RWPE1 (cell line): ENCODE data around the gene PLSCR2.
"Not testable (repeated sequence)": the region's sequence is repeated elsewhere in the genome, so short reads cannot be mapped to it uniquely, and the experiment has no call there.

Experiments
- CTCF ChIA-PET: fragments of 350-600 bp; sonication (Branson Sonifier 250); formaldehyde crosslinking; extraction: SDS; loops from one replicate; lab custom pipeline; 2021; lab: Yijun Ruan, JAX
- POLR2A ChIA-PET: fragments of 400-600 bp; formaldehyde crosslinking; extraction: SDS; loops from one replicate; lab custom pipeline; 2020; ENCODE audit warnings: antibody characterized with exemption; ENCODE audit not compliant: low non-redundant PET; lab: Yijun Ruan, JAX
- DNase-seq: peaks from one replicate; pipeline ENCODE4 v3.0.0; 2012; ENCODE audit warnings: low spot score
- H3K27ac ChIP-seq: fragments of 450-650 bp; 2 replicates; pipeline ENCODE4 v1.5.1; 2017
- CTCF ChIP-seq: fragments of 450-650 bp; conservative IDR thresholded peaks from 2 replicates; pipeline ENCODE4 v1.5.1; 2017; ENCODE audit warnings: low read depth, mild to moderate bottlenecking

PLSCR2 gene

GRCh38 chr3:146485297-146485696 lies 15.9 kb upstream of the PLSCR2 start:
- no peak for DNase-seq
- ChIA-PET POLR2A (no interaction called here), CTCF (no interaction called here)
- H3K27ac ChIP-seq: no peak overlapping the region
- no peak for TF ChIP-seq CTCF

- no peak overlapping the region for H3K27ac ChIP-seq
- TF ChIP-seq CTCF: no peak
- ChIA-PET POLR2A (no interaction called here), CTCF (interaction anchor here (0.7 kb wide), 1 partner anchor 13 kb away, joined by 4 read pairs; no protein-coding TSS in a partner anchor)
- DNase-seq: no peak
Observed at GRCh38 chr3:146476094-146476740, 6.9 kb upstream of the PLSCR2 start.

- H3K27ac ChIP-seq, DNase-seq, CTCF ChIA-PET, POLR2A ChIA-PET: not testable (repeated sequence)
Observed at GRCh38 chr3:146474976-146475375, 5.6 kb upstream of the PLSCR2 start.

GRCh38 chr3:146473726-146474125 lies 4.4 kb upstream of the PLSCR2 start:
- POLR2A ChIA-PET: no interaction called here

GRCh38 chr3:146472611-146473010 lies 3.2 kb upstream of the PLSCR2 start:
- POLR2A ChIA-PET: no interaction called here
- H3K27ac ChIP-seq: no peak overlapping the region

More at GRCh38 chr3:146473726-146474125, 4.4 kb upstream of the PLSCR2 start:
- CTCF ChIA-PET: no interaction called here
- no peak for TF ChIP-seq CTCF
- no peak overlapping the region for H3K27ac ChIP-seq
- no peak for DNase-seq

GRCh38 chr3:146471012-146471411 lies 1.7 kb upstream of the PLSCR2 start:
- H3K27ac ChIP-seq: no peak overlapping the region
- TF ChIP-seq CTCF: no peak
- no peak for DNase-seq
- ChIA-PET POLR2A (no interaction called here), CTCF (interaction anchor here (0.7 kb wide), 1 partner anchor 1021 kb away, joined by 3 read pairs; no protein-coding TSS in a partner anchor)

More at GRCh38 chr3:146472611-146473010, 3.2 kb upstream of the PLSCR2 start:
- DNase-seq: no peak
- TF ChIP-seq CTCF: no peak
- CTCF ChIA-PET: interaction anchor here (0.8 kb wide), 1 partner anchor 58 kb away, joined by 3 read pairs; no protein-coding TSS in a partner anchor

GRCh38 chr3:146470425-146470990 lies 1.1 kb upstream of the PLSCR2 start:
- DNase-seq: no peak
- POLR2A ChIA-PET: no interaction called here
- CTCF ChIA-PET: interaction anchor here (0.7 kb wide), 1 partner anchor 1020 kb away, joined by 3 read pairs; no protein-coding TSS in a partner anchor
- TF ChIP-seq CTCF: no peak
- no peak overlapping the region for H3K27ac ChIP-seq
